ENCODE data around the gene BMP8B. TPM values are rescaled to one million over a fixed set of nuclear protein-coding genes. Genes with fewer than 3 reads are reported as not detected.

The BMP8B gene
- total RNA-seq, 1 experiment from 2014 or later: 12.6 TPM

DNA sequence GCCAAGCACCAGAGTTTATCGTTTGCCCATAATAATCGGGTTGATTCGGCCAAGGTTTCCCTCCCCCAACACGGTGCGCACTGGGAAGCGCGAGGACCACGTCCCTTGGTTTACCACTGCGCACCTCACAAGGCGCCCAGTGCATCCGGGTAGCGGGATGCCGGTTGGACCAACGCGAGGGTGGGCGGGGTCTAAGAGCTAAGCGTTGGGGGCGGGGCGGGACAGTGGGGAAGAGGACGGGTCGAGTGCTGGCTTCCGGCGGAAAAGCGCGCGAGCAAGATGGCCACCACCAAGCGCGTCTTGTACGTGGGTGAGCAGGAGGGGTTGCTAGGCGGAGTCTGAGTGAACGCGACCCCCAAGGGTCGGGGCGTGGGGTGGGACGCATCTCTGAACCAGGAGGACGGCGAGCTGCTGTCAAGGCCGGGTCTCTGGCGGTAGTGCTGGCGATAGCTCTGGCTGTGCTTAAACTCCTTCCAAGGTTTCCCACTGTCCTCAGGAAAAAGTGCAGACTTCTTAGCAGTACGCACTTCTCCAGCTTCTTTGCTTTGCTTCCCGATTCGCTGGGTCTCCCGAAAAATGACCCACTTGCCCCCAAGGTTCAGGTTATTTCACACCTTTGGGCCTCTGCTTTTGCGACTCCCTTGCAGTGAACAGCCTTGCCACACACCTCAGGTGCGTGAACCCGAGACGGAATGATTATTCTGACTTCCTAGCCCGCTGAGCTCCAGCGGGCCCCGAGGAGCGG lies 49.9 kb downstream of the BMP8B start, which contains the start of gene PPIE:
Gene PPIE, plus strand, starts transcription at position 261 of the 745 bp plus-strand sequence. Its CDS starts 19 bp downstream, at position 280.
- Histone ChIP-seq H3K4me3 (peak within 1 kb of the TSS; percentile 93), H3K9me3 (replicated peaks) (no peaks in the 10 kb centered on the region), H3K36me3 (peaks cover 26% of the 10 kb centered on the region), H3K27me3 (no peaks in the 10 kb centered on the region), H3K4me1 (0 out of 2 replicates have a peak, but pooled peaks cover 6% of the 10 kb centered on the region), H3K27ac (peak within 1 kb of the TSS; percentile 77)
- peak; percentile 97 to 98 for DNase-seq

GRCh38 chr1:39737546-39738169 lies 51.0 kb downstream of the BMP8B start:
- peak in 1 of 2 experiments; percentile 48 for DNase-seq
- H3K27ac ChIP-seq: no peak overlapping the region
- no peak overlapping the region for H3K4me3 ChIP-seq
- H3K9me3 ChIP-seq (replicated peaks): no peaks in the 10 kb centered on the region
- H3K4me1 ChIP-seq: 0 out of 2 replicates have a peak, but pooled peaks cover 6% of the 10 kb centered on the region
- H3K36me3 ChIP-seq: peaks cover 17% of the 10 kb centered on the region
- no peaks in the 10 kb centered on the region for H3K27me3 ChIP-seq

- Histone ChIP-seq H3K27me3 (peaks cover 3% of the 10 kb centered on the region; the same call in 1 of the 2 replicates), H3K4me1 (0 out of 2 replicates have a peak, but pooled peaks cover 2% of the 10 kb centered on the region), H3K9me3 (replicated peaks) (no peaks in the 10 kb centered on the region), H3K4me3 (no peak overlapping the region), H3K27ac (no peak overlapping the region), H3K36me3 (0 out of 2 replicates have a peak, but pooled peaks cover 1% of the 10 kb centered on the region)
- no peak for DNase-seq
Measured at GRCh38 chr1:39735731-39736130, 52.9 kb downstream of the BMP8B start.

- no peaks in the 10 kb centered on the region for H3K9me3 ChIP-seq (replicated peaks)
- H3K27ac ChIP-seq: no peak overlapping the region
- peaks cover 3% of the 10 kb centered on the region; the same call in 1 of the 2 replicates for H3K27me3 ChIP-seq
- peak in 1 of 2 experiments; percentile 42 for DNase-seq
- no peaks in the 10 kb centered on the region for H3K36me3 ChIP-seq
- no peaks in the 10 kb centered on the region for H3K4me1 ChIP-seq
- H3K4me3 ChIP-seq: no peak overlapping the region
Measured at GRCh38 chr1:39733161-39733560, 55.5 kb downstream of the BMP8B start.

DNA sequence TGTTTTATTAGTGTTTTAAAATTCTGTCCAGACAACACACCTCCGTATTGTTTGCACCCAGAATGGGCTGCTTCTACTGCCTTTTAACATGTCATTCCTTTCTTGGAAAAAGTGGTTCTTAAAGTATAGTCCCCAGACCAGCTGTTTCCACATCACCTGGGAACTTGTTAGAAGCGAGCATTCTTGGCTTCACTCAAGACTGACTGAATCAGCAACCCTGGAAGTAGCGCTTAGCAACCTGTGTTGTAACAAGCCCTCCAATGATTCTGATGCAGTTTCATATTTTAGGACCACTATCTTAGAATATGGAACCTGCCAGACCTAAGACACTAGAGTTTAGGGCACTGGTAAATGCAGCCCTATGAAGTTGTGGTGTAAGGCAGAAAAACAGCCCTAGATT lies 55.9 kb downstream of the BMP8B start:
- Histone ChIP-seq H3K9me3 (replicated peaks) (no peaks in the 10 kb centered on the region), H3K27me3 (peaks cover 3% of the 10 kb centered on the region)
- no peak for DNase-seq

GRCh38 chr1:39729842-39730241 lies 58.8 kb downstream of the BMP8B start:
- H3K9me3 ChIP-seq (replicated peaks): no peaks in the 10 kb centered on the region
- H3K4me1 ChIP-seq: no peaks in the 10 kb centered on the region
- no peak overlapping the region for H3K27ac ChIP-seq
- H3K27me3 ChIP-seq: peaks cover 11% of the 10 kb centered on the region
- H3K36me3 ChIP-seq: no peaks in the 10 kb centered on the region
- H3K4me3 ChIP-seq: no peak overlapping the region
- no peak for DNase-seq

More for the DNA sequence above, 55.9 kb downstream of the BMP8B start:
- Histone ChIP-seq H3K36me3 (no peaks in the 10 kb centered on the region), H3K4me3 (no peak overlapping the region), H3K27ac (no peak overlapping the region), H3K4me1 (no peaks in the 10 kb centered on the region)

GRCh38 chr1:39729030-39729429 lies 59.6 kb downstream of the BMP8B start:
- H3K9me3 ChIP-seq (replicated peaks): no peaks in the 10 kb centered on the region
- DNase-seq: no peak
- no peak overlapping the region for H3K4me3 ChIP-seq
- no peak overlapping the region for H3K27ac ChIP-seq
- no peaks in the 10 kb centered on the region for H3K36me3 ChIP-seq
- peaks cover 17% of the 10 kb centered on the region for H3K27me3 ChIP-seq
- H3K4me1 ChIP-seq: no peaks in the 10 kb centered on the region

- Histone ChIP-seq H3K27ac (no peak overlapping the region), H3K4me3 (no peak overlapping the region), H3K27me3 (peaks cover 17% of the 10 kb centered on the region), H3K36me3 (no peaks in the 10 kb centered on the region), H3K9me3 (replicated peaks) (no peaks in the 10 kb centered on the region), H3K4me1 (no peaks in the 10 kb centered on the region)
- DNase-seq: no peak
Measured at GRCh38 chr1:39727932-39728317, 60.7 kb downstream of the BMP8B start.

DNA sequence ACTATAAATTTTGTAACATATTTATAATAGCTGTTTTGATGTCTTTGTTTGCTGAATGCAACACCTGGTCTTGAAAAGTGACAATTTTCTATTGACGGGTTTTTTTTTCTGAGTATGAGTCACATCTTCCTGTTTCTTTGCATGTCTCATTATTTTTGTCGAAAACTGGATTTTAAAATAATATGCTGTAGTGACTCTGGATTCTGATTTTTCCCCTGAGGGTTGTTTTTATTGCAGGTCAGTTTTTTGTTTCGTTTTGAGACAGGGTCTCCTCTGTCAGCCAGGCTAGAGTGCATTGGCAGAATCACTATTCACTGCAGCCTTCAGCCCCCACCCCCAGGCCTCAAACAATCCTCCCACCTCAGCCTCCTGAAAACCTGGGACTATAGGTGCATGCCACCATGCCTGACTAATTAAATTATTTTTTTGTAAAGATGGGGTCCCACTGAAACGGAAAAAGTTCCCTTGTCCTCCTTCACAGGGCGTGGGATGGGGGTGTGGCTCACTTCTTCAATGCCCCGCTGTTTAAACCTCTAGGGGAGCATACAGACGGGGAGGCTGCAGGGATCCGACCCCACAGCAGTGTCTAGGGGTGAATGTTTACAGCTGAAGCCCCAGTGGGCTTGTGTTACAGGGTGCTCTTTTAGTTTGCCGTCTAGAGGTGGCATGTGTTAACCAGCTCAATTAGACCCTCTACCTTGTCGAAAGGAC lies 61.3 kb downstream of the BMP8B start:
- H3K27ac ChIP-seq: no peak overlapping the region
- no peak overlapping the region for H3K4me3 ChIP-seq
- H3K36me3 ChIP-seq: no peaks in the 10 kb centered on the region
- DNase-seq: no peak
- no peaks in the 10 kb centered on the region for H3K9me3 ChIP-seq (replicated peaks)
- H3K27me3 ChIP-seq: peaks cover 17% of the 10 kb centered on the region
- H3K4me1 ChIP-seq: no peaks in the 10 kb centered on the region

DNA sequence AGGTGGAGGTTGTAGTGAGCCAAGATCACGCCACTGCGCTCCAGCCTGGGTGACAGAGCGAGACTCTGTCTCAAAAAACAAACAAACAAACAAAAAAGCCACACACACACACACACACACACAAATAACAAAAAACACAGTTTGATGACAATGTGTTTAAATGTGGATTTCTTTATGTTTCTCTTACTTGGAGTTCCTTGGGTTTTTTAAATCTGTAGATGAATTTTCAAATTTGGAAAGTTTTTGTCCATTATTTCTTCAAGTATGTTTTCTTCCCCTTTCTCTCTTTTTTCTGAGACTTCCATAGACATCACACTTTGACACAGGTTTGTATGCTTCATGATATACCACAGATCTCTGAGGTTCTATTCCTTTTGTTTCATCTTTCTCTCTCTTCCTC lies 62.1 kb downstream of the BMP8B start:
- H3K9me3 ChIP-seq (replicated peaks): no peaks in the 10 kb centered on the region
- DNase-seq: no peak
- peaks cover 14% of the 10 kb centered on the region for H3K27me3 ChIP-seq
- H3K27ac ChIP-seq: no peak overlapping the region
- H3K4me3 ChIP-seq: no peak overlapping the region
- H3K36me3 ChIP-seq: no peaks in the 10 kb centered on the region
- H3K4me1 ChIP-seq: no peaks in the 10 kb centered on the region

- H3K4me1 ChIP-seq: no peaks in the 10 kb centered on the region
- peaks cover 12% of the 10 kb centered on the region for H3K27me3 ChIP-seq
- no peaks in the 10 kb centered on the region for H3K36me3 ChIP-seq
- no peak for DNase-seq
- H3K4me3 ChIP-seq: no peak overlapping the region
- H3K27ac ChIP-seq: no peak overlapping the region
- H3K9me3 ChIP-seq (replicated peaks): no peaks in the 10 kb centered on the region
Measured at GRCh38 chr1:39722495-39722894, 66.2 kb downstream of the BMP8B start.

GRCh38 chr1:39721664-39722063 lies 67.0 kb downstream of the BMP8B start:
- Histone ChIP-seq H3K4me1 (no peaks in the 10 kb centered on the region), H3K27me3 (peaks cover 15% of the 10 kb centered on the region; the same call in 1 of the 2 replicates), H3K9me3 (replicated peaks) (no peaks in the 10 kb centered on the region), H3K36me3 (no peaks in the 10 kb centered on the region), H3K27ac (no peak overlapping the region), H3K4me3 (no peak overlapping the region)
- DNase-seq: no peak

DNA sequence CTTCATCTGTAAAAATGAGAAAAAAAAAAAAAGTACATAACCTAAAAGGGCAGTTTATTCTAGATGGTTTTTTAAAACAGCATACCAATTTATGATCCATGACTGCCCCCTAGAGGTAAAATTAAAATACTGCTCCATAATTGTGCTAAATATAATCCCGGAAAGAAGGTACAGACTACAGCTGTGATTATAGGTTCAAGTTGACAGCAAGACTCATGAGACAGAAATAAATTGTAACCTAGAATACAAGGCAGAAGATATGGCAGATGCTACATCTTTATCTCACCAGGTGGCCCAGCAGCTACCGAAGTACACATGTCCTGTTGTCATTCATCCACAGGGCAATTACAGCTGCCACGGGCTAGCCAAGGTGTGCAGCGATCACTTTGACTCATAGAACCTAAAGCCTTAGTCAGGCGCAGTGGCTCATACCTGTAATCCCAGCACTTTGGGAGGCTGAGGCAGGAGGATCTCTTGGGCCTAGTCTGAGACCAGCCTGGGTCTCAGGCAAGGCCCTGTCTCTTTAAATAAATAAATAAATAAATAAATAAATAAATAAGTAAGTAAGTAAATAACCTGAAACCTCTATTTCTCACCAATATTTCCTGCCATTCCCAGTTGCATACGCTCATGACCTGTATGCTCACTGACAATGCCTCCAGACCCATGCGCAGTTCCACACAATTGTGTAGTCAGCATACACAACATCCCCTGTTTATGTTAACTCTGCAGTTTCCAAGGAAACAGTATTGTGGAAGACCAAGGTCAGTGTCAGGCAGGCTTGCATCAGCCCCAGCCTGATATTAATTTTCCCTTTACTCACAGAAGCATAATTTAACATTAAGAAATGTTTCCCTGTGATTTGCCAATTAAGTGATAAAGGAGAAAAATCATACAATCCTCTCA lies 68.3 kb downstream of the BMP8B start:
- peak in 1 of 2 experiments; percentile 87 for DNase-seq
- peaks cover 12% of the 10 kb centered on the region; the same call in 1 of the 2 replicates for H3K27me3 ChIP-seq
- no peak overlapping the region for H3K4me3 ChIP-seq
- H3K36me3 ChIP-seq: no peaks in the 10 kb centered on the region
- H3K4me1 ChIP-seq: no peaks in the 10 kb centered on the region
- H3K9me3 ChIP-seq (replicated peaks): no peaks in the 10 kb centered on the region
- H3K27ac ChIP-seq: no peak overlapping the region

GRCh38 chr1:39717809-39718208 lies 70.9 kb downstream of the BMP8B start:
- Histone ChIP-seq H3K27me3 (peaks cover 8% of the 10 kb centered on the region; the same call in 1 of the 2 replicates), H3K9me3 (replicated peaks) (no peaks in the 10 kb centered on the region), H3K27ac (no peak overlapping the region), H3K4me3 (no peak overlapping the region), H3K36me3 (no peaks in the 10 kb centered on the region), H3K4me1 (no peaks in the 10 kb centered on the region)
- DNase-seq: no peak

All from SJCRH30 (cell line).